NT2/D1 (cell line): Measurements from ENCODE around the gene ENPEP.

Experiments
- SUZ12 ChIP-seq: IDR thresholded peaks from 2 replicates; pipeline ENCODE4 v1.6.1; 2011; ENCODE audit not compliant: insufficient read length, insufficient read depth; ENCODE audit errors: extremely low read depth
- YY1 ChIP-seq: IDR thresholded peaks from 2 replicates; pipeline ENCODE4 v1.6.1; 2011; ENCODE audit not compliant: insufficient read length, insufficient read depth
- ZNF274 ChIP-seq: IDR thresholded peaks from 2 replicates; pipeline ENCODE4 v1.6.1; 2011; ENCODE audit warnings: mild to moderate bottlenecking, low read depth, low read length

GRCh38 chr4:110518889-110519490 lies 43.0 kb downstream of the ENPEP start:
- TF ChIP-seq SUZ12: no peak
- TF ChIP-seq YY1: no peak
- TF ChIP-seq ZNF274: no peak
